Measurements from ENCODE around the gene FAM83E.

DNA sequence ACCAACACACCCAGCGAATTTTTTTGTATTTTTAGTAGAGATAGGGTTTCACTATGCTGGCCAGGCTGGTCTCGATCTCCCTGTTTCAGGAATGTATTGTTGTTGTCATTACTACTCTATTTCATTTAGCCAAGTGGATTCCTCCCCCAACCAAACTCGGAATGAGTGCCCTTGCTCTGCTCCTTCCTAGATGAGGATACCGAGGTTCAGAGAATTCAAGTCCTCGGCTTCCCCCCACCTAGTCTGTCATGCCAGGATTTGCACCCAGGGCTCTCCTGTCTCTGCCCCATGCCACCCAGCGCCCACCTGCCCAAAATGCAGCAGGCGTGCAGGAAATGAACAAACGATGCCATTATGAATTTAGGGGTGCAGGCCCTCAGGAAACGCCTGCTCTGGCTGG lies 11.9 kb downstream of the FAM83E start:
- TF ChIP-seq POLR2AphosphoS5 (IDR thresholded peaks at IDR 0.05; ENCODE audit: low read depth, low read length) (no peak), TAF1 (IDR thresholded peaks at IDR 0.05; ENCODE audit: borderline replicate concordance, low read depth, low read length) (no peak)

Measured in GM12892 (cell line).